ENCODE measurements around the gene PAK2.
A peak's percentile ranks its signal among the peaks of the same experiment; 100 is the strongest.

The PAK2 gene

GRCh38 chr3:196772897-196773296 is 33.2 kb downstream of the PAK2 start:
- no peak overlapping the region for H3K27ac ChIP-seq
- no peak for TF ChIP-seq ZFX (IDR thresholded peaks at IDR 0.05; ENCODE audit: borderline replicate concordance)

DNA sequence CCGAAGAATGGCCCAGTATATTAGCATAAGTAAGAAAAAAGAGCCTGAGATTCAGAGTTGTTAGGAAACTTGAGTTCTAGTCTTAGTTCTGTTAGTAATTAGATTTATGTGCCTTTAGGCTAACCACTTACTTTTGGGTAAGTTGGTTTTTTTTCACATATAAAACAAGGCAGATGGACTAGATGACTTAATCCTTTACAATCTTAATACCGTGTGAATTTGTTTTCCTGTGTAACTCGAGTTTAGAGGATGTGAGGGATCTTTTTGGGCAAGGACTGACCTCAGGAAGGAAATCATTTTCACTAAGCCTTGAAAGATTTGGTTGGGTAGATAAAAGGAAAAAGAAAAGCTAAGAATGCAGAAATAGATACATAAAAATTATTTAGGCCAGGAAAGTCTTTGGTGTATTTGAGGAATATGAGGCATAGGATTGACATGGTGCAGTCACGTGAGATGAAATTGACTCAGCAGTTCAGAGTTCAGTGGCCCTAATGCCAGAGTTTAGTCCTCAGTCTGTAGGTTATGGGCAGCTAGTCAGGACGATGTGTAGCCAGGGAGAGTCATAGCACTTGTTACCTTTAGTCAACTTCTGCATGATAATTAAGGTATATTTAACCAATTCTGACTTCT is 34.6 kb downstream of the PAK2 start:
- H3K27ac ChIP-seq = no peak overlapping the region
- no peak for TF ChIP-seq ZFX (IDR thresholded peaks at IDR 0.05; ENCODE audit: borderline replicate concordance)
- TF ChIP-seq, protein P1, sequence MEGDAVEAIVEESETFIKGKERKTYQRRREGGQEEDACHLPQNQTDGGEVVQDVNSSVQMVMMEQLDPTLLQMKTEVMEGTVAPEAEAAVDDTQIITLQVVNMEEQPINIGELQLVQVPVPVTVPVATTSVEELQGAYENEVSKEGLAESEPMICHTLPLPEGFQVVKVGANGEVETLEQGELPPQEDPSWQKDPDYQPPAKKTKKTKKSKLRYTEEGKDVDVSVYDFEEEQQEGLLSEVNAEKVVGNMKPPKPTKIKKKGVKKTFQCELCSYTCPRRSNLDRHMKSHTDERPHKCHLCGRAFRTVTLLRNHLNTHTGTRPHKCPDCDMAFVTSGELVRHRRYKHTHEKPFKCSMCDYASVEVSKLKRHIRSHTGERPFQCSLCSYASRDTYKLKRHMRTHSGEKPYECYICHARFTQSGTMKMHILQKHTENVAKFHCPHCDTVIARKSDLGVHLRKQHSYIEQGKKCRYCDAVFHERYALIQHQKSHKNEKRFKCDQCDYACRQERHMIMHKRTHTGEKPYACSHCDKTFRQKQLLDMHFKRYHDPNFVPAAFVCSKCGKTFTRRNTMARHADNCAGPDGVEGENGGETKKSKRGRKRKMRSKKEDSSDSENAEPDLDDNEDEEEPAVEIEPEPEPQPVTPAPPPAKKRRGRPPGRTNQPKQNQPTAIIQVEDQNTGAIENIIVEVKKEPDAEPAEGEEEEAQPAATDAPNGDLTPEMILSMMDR (IDR thresholded peaks at IDR 0.05) = no peak

DNA sequence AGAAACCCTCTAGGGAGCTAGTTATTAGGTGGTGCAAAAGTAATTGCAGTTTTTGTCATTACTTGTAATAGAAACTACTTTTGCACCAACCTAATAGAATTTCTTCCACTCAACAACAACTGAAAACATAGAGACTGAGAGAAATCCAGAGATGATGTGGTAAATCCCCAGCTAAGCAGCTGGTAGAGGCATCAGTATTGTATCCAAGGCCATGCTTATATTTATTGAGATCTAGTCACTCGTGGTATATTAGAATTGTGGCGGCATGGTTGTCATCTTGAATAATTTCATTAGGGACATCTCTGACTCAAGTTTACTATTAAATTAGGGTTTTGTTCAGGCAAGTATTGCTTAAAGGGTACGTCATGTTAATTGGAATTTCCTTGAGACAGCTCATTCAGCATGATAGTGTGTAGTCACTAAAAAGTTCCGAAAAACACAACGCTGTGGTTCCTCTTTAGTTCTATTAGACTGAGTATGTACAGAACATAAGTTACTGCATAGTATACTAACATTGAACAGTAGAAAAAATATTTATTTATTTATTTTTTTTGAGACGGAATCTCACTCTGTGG is 35.3 kb downstream of the PAK2 start:
- no peak overlapping the region for H3K27ac ChIP-seq
- TF ChIP-seq, protein P1 (IDR thresholded peaks at IDR 0.05) = no peak
- TF ChIP-seq ZFX (IDR thresholded peaks at IDR 0.05; ENCODE audit: borderline replicate concordance) = no peak

DNA sequence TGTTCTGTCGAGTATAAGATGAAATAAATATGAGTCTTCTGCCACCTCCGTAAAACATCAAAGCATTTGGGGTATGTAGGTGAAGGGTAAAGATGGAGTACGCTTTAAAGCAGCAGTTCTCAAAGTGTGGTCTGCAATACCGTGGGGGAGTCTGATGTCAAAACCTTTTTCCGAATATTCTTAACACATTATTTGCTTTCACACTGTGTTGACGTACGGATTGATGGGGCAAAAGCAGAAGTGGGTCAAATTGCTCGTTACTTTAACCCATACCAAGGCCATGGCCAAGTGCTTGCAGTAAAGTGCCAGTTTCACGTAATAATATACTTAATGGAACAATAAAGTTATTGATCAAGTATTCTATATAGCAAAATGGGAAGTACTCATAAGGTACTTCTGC is 36.3 kb downstream of the PAK2 start:
- no peak overlapping the region for H3K27ac ChIP-seq
- TF ChIP-seq ZFX (IDR thresholded peaks at IDR 0.05; ENCODE audit: borderline replicate concordance) = no peak

GRCh38 chr3:196777836-196778235 is 38.2 kb downstream of the PAK2 start:
- no peak for TF ChIP-seq ZFX (IDR thresholded peaks at IDR 0.05; ENCODE audit: borderline replicate concordance)
- TF ChIP-seq, protein P1 (IDR thresholded peaks at IDR 0.05) = no peak
- no peak overlapping the region for H3K27ac ChIP-seq

GRCh38 chr3:196778755-196779154 is 39.1 kb downstream of the PAK2 start:
- no peak overlapping the region for H3K27ac ChIP-seq
- TF ChIP-seq ZFX (IDR thresholded peaks at IDR 0.05; ENCODE audit: borderline replicate concordance) = no peak
- TF ChIP-seq, protein P1 (IDR thresholded peaks at IDR 0.05) = no peak

- no peak overlapping the region for H3K27ac ChIP-seq
- TF ChIP-seq ZFX (IDR thresholded peaks at IDR 0.05; ENCODE audit: borderline replicate concordance) = no peak
Measured at GRCh38 chr3:196782511-196782910, 42.9 kb downstream of the PAK2 start.

DNA sequence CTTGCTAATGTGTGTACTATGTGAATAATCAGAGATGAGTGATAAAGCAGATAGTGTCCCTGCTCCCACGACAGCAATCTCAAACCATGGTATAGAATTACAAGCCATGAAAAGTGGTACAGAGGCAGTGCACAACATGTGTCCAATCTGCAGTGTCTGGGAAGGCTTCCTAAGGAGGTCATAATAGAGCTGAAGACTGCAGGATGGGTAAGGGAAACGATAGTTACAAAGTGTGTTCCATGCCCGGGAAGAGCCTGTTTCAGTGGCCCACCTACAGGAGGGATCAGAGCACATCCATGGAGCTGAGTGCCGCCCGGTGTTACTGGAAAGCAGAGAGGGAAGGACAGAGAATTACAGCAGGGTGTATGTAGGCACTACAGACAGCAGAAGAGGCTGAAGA is 48.9 kb downstream of the PAK2 start:
- no peak for TF ChIP-seq ZFX (IDR thresholded peaks at IDR 0.05; ENCODE audit: borderline replicate concordance)
- peak overlapping the region; percentile 44; the same call in 1 of the 2 replicates for H3K27ac ChIP-seq

DNA sequence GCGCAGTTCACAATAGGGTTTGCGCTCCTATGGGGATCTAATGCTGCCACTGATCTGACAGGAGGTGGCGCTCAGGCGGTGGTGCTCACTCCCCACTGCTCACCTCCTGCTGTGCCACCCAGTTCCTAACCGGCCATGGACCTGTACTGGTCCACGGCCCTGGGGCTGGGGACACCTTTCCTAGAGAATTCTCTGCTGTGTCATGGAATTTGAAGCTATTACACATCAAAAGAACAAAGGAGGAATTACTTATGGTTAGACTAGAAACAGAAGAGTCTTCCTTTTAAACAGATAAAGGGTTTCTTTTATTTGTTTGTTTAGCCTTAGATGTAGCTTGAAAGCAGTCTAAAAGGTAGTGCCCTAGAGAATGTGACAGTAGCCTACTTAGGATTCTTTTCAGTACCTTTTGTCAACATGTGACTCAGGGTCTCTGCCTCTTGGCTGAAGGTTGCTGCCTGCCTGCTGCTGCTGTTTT is 50.3 kb downstream of the PAK2 start:
- TF ChIP-seq, protein P1 (IDR thresholded peaks at IDR 0.05) = no peak
- no peak for TF ChIP-seq ZFX (IDR thresholded peaks at IDR 0.05; ENCODE audit: borderline replicate concordance)
- no peak overlapping the region for H3K27ac ChIP-seq
